Measurements from ENCODE around the gene WSCD1.

Gene WSCD1

DNA sequence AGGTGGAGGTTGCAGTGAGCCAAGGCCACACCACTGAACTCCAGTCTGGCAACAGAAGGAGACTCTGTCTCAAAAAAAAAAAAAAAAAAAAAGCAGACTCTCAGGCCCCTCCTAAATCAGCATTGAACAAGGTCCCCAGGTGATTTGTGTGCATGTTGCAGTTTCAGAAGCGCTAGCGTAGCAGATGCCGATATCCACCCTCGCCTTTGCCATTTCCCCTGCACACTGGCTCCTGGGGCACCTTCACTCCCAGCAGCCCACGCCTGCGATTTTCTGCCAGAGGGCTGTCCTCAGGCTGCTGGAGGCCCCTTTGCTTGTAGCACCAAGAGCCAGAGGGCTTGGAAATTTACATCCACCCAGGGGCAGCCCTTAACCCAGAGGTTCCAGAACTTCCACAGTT, 95.6 kb downstream of the WSCD1 start:
- Histone ChIP-seq H3K36me3 (ENCODE audit: control insufficient read depth, insufficient read depth, low read length) (no peaks in the 10 kb centered on the region), H3K4me3 (ENCODE audit: low read depth, low read length) (no peak overlapping the region), H3K27me3 (ENCODE audit: control insufficient read depth, insufficient read depth, low read length) (no peaks in the 10 kb centered on the region), H3K9ac (ENCODE audit: low read depth, low read length) (no peak overlapping the region), H3K4me1 (ENCODE audit: control insufficient read depth, insufficient read depth, low read length) (peaks cover 20% of the 10 kb centered on the region), H3K9me3 (ENCODE audit: control insufficient read depth, insufficient read depth, low read length) (no peaks in the 10 kb centered on the region)

- Histone ChIP-seq H3K4me1 (ENCODE audit: control insufficient read depth, insufficient read depth, low read length) (peaks cover 17% of the 10 kb centered on the region), H3K9ac (ENCODE audit: low read depth, low read length) (no peak overlapping the region), H3K4me3 (ENCODE audit: low read depth, low read length) (no peak overlapping the region), H3K9me3 (ENCODE audit: control insufficient read depth, insufficient read depth, low read length) (no peaks in the 10 kb centered on the region), H3K36me3 (ENCODE audit: control insufficient read depth, insufficient read depth, low read length) (no peaks in the 10 kb centered on the region), H3K27me3 (ENCODE audit: control insufficient read depth, insufficient read depth, low read length) (no peaks in the 10 kb centered on the region)
Measured at GRCh38 chr17:6166492-6167179, 96.5 kb downstream of the WSCD1 start.

GRCh38 chr17:6168296-6168695, 98.1 kb downstream of the WSCD1 start:
- no peaks in the 10 kb centered on the region for H3K27me3 ChIP-seq (ENCODE audit: control insufficient read depth, insufficient read depth, low read length)
- no peak overlapping the region for H3K9ac ChIP-seq (ENCODE audit: low read depth, low read length)
- H3K4me1 ChIP-seq (ENCODE audit: control insufficient read depth, insufficient read depth, low read length) = peaks cover 10% of the 10 kb centered on the region
- no peak overlapping the region for H3K4me3 ChIP-seq (ENCODE audit: low read depth, low read length)
- no peaks in the 10 kb centered on the region for H3K9me3 ChIP-seq (ENCODE audit: control insufficient read depth, insufficient read depth, low read length)
- H3K36me3 ChIP-seq (ENCODE audit: control insufficient read depth, insufficient read depth, low read length) = no peaks in the 10 kb centered on the region

DNA sequence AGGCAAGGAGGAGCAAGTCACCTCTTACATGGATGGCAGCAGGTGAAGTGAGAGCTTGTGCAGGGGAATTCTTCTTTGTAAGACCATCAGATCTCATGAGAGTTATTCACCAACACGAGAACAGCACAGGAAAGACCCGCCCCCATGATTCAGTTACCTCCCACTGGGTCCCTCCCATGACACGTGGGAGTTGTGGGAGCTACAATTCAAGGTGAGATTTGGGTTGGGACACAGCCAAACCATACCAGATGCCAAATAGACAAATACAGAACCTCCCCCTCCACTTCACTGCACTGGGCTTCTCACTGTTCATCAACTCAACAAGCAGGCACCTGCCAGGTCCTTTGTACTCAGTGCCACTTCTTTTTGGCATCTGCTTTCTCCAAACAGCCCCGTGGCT, 100.2 kb downstream of the WSCD1 start:
- Histone ChIP-seq H3K4me1 (ENCODE audit: control insufficient read depth, insufficient read depth, low read length) (peaks cover 8% of the 10 kb centered on the region), H3K9me3 (ENCODE audit: control insufficient read depth, insufficient read depth, low read length) (no peaks in the 10 kb centered on the region), H3K36me3 (ENCODE audit: control insufficient read depth, insufficient read depth, low read length) (no peaks in the 10 kb centered on the region), H3K4me3 (ENCODE audit: low read depth, low read length) (no peak overlapping the region), H3K9ac (ENCODE audit: low read depth, low read length) (no peak overlapping the region), H3K27me3 (ENCODE audit: control insufficient read depth, insufficient read depth, low read length) (no peaks in the 10 kb centered on the region)

DNA sequence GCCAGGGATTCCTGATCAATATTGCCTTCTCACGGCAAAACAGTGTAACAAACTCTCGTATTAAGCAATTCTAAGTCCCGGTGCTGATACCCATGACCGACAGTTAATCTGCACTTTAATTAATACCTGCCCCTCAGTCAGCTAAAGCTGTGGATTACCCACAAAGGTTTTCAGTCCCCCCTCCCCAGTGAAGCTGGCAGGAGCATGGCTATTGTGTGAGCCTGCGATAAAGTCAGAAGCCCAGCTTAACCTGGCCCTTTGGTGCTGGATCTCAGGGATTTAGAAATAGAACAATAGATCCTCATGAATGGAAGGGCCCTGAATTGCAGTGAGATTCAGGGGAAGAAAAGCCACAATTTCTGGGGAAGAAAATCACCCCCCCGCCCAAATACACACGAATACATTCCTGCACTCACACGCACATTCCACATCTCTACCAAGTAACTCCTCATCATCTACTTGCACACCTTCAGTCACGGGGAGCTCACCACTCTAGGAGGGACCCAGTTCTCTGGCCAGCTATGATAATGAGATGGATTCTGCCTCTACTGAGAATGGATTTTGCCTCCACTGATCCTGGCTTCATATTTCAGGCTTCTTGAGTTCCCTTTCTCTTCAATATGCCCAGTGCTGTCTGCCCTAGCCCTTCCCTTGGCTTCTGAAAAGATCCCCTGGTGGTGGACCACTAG, 102.6 kb downstream of the WSCD1 start:
- H3K36me3 ChIP-seq (ENCODE audit: control insufficient read depth, insufficient read depth, low read length) = no peaks in the 10 kb centered on the region
- H3K9me3 ChIP-seq (ENCODE audit: control insufficient read depth, insufficient read depth, low read length) = no peaks in the 10 kb centered on the region
- H3K27me3 ChIP-seq (ENCODE audit: control insufficient read depth, insufficient read depth, low read length) = no peaks in the 10 kb centered on the region
- no peak overlapping the region for H3K4me3 ChIP-seq (ENCODE audit: low read depth, low read length)
- H3K4me1 ChIP-seq (ENCODE audit: control insufficient read depth, insufficient read depth, low read length) = peaks cover 8% of the 10 kb centered on the region
- H3K9ac ChIP-seq (ENCODE audit: low read depth, low read length) = no peak overlapping the region

DNA sequence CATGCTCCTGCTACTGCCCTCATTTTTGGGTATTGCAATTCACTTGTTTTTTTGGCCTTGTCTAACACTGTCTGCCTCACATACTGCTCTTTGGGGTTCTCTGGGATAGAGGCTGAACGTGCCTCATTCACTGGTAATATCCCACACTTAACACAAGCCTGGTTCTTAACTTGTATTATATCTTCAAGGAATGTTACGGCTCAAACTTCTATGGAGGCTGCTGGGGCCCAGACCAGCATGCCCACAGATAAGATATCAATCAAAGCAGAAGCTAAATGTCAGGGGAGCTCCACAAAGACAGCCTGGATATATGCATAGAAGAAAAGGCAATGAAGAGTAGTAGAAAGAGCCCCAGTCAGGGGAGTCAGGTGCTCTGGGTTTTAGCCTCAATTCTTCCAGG, 103.5 kb downstream of the WSCD1 start:
- no peak overlapping the region for H3K4me3 ChIP-seq (ENCODE audit: low read depth, low read length)
- H3K9me3 ChIP-seq (ENCODE audit: control insufficient read depth, insufficient read depth, low read length) = no peaks in the 10 kb centered on the region
- no peak overlapping the region for H3K9ac ChIP-seq (ENCODE audit: low read depth, low read length)
- H3K4me1 ChIP-seq (ENCODE audit: control insufficient read depth, insufficient read depth, low read length) = peaks cover 8% of the 10 kb centered on the region
- no peaks in the 10 kb centered on the region for H3K27me3 ChIP-seq (ENCODE audit: control insufficient read depth, insufficient read depth, low read length)
- no peaks in the 10 kb centered on the region for H3K36me3 ChIP-seq (ENCODE audit: control insufficient read depth, insufficient read depth, low read length)
